ENCODE results near the gene XCR1.

GRCh38 chr3:46017720-46018119 is 9.6 kb downstream of the XCR1 start:
- TF ChIP-seq EZH2 (IDR thresholded peaks at IDR 0.05; ENCODE audit: insufficient read depth, poor library complexity, severe bottlenecking) (no peak), EZH2phosphoT487 (IDR thresholded peaks at IDR 0.05; ENCODE audit: insufficient read depth, low read depth) (no peak)

Data from GM23248 (cell line).